SKM-1 treated with dmso at 0.1 percent for 144 hours (cell line): ENCODE results near the gene TARS2.

Source experiments
- DNase-seq: peaks from one replicate; lab custom pipeline; 2025; ENCODE audit not compliant: unreplicated experiment; lab: John Stamatoyannopoulos, UW

Gene TARS2

GRCh38 chr1:150486966-150487762 lies at the start of gene TARS2:
Gene TARS2, plus strand, starts transcription at chr1:150487419. Its CDS starts 32 bp downstream, at chr1:150487451.
- peak; percentile 100 for DNase-seq

- no peak for DNase-seq
Measured at GRCh38 chr1:150441121-150441520, 46.1 kb upstream of the TARS2 start.

DNA sequence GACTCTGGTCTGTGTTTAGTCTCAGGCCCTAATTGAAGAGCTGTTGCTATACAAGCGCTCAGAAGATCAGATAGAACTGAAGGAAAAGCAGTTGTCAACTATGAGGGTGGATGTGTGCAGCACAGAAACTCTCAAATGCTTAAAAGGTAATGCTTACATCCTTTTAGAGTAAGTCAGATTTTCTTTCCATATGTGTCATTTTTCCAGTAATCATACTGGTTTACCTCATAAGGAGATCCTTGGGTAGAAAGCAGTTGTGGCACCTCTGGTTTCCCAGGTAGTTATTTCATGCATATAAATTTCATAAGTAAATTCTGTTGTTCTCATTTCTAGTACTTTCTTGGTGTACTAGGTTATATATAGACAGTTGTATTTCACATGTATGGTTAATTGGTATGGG lies 43.0 kb upstream of the TARS2 start:
- no peak for DNase-seq

GRCh38 chr1:150456146-150456647 lies 31.0 kb upstream of the TARS2 start:
- DNase-seq, result no peak

DNA sequence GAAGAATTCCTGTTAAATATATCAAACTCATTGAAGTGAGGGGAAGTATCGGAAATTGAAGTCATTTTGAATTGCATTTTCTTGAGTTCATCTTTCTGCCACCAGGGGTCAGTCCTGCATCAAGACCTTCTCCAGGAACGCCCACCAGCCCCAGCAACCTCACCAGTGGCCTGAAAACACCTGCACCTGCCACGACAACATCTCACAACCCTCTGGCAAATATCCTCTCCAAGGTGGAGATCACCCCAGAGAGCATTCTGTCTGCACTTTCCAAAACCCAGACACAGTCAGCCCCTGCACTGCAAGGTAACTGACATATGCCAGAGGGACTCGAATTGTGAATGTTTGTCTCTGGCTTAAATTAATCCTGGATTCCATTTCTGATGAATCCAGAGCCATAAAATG lies 22.8 kb upstream of the TARS2 start:
- DNase-seq, result peak; percentile 78

- no peak for DNase-seq
Measured at GRCh38 chr1:150466964-150467363, 20.3 kb upstream of the TARS2 start.

- no peak for DNase-seq
Measured at GRCh38 chr1:150469291-150469690, 17.9 kb upstream of the TARS2 start.

- DNase-seq, result no peak
Measured at GRCh38 chr1:150472601-150473200, 14.5 kb upstream of the TARS2 start.

DNA sequence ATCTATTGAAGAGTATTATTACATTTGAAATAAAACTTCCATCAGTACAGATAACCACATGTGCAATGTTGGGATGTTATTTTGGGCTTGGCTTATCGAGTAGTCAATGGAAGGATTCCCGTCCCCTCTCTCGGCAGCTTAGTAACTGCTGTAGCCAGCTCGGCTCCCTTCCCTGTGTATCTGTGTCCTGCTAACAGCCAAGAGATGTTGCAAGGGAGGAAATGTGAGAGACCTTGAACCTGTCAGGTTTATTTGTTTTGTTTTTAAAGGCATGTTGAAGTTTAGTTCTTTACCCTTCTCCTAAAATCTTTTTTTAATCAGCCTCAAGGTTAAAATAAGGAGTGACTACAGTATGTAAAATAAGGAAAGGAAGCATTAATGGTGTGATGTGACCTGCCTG lies 13.6 kb upstream of the TARS2 start:
- no peak for DNase-seq

- no peak for DNase-seq
Measured at GRCh38 chr1:150474869-150475268, 12.3 kb upstream of the TARS2 start.

GRCh38 chr1:150476754-150477153 lies 10.5 kb upstream of the TARS2 start:
- no peak for DNase-seq

GRCh38 chr1:150477320-150477719 lies 9.9 kb upstream of the TARS2 start:
- no peak for DNase-seq

GRCh38 chr1:150477733-150478132 lies 9.5 kb upstream of the TARS2 start:
- no peak for DNase-seq

- DNase-seq, result no peak
Measured at GRCh38 chr1:150479370-150479769, 7.8 kb upstream of the TARS2 start.

GRCh38 chr1:150479927-150480352 lies 7.3 kb upstream of the TARS2 start:
- DNase-seq, result no peak

DNA sequence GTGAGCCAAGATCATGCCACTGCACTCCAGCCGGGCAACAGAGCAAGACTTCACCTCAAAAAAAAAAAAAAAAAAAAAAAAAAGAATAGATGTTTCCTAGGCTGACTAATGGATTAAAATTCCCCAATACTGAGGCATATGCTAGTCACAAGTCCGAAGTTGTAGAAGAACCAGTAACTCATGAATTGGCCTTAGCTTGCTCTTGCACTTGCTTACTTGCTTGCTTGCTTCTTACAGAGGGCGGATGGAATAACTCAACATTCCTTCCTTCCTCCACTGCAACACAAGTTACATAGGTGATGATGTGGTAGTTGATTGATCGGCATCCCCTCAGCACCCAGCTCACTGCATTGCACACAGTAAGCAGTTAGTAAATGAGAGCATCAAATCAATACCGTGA lies 2.8 kb upstream of the TARS2 start:
- DNase-seq, result no peak

- peak; percentile 18 for DNase-seq
Measured at GRCh38 chr1:150484861-150485260, 2.4 kb upstream of the TARS2 start.

DNA sequence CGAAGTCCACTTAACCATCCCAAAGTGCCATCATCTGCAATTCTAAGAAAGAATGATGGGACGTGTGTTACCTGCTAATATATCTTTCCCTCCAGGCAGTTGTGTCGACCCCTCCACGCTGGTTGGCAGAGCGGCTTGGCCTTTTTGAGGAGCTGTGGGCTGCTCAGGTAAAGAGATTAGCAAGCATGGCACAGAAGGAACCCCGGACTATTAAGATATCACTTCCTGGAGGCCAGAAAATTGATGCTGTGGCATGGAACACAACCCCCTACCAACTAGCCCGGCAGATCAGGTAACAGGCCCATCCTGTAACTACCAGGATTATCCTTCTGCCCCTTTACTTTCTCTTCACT lies 520 bp downstream of the TARS2 start:
- DNase-seq, result no peak

- DNase-seq, result no peak
Measured at GRCh38 chr1:150493175-150493574, 6.0 kb downstream of the TARS2 start.

DNA sequence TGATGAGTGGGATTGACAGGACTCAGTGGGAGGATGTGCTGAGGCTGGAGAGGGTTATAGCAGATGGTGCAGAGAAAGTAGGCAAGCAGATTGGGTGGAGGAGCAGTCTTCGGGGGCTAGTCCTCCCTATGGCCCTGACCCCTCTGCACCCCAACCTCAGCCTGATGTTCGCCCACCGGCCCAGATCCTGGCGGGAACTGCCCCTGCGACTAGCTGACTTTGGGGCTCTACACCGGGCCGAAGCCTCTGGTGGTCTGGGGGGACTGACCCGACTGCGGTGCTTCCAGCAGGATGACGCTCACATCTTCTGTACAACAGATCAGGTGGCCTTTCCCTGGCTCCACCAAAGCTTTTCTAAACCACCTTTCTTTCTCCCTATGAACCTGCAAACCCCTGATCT lies 11.1 kb downstream of the TARS2 start:
- no peak for DNase-seq

GRCh38 chr1:150505431-150505830 lies 18.2 kb downstream of the TARS2 start:
- DNase-seq, result no peak
